NCI-H1092 treated with DMSO at 0.1 percent for 48 hours (cell line): ENCODE measurements around the gene MKNK1.

Experiments used
- DNase-seq: peaks from one replicate; lab custom pipeline; 2025; lab: John Stamatoyannopoulos, UW

MKNK1 gene

GRCh38 chr1:46522184-46522968 is 81.7 kb downstream of the MKNK1 start:
- DNase-seq: no peak

GRCh38 chr1:46521414-46521813 is 82.7 kb downstream of the MKNK1 start:
- no peak for DNase-seq

GRCh38 chr1:46520063-46520911 is 83.8 kb downstream of the MKNK1 start:
- peak; percentile 7 for DNase-seq

GRCh38 chr1:46519209-46519608 is 84.9 kb downstream of the MKNK1 start:
- no peak for DNase-seq

GRCh38 chr1:46517932-46518498 is 86.1 kb downstream of the MKNK1 start:
- no peak for DNase-seq

- peak; percentile 56 for DNase-seq
Measured at GRCh38 chr1:46517010-46517600, 87.0 kb downstream of the MKNK1 start.

- DNase-seq: no peak
Measured at GRCh38 chr1:46516200-46516950, 87.7 kb downstream of the MKNK1 start.

GRCh38 chr1:46515576-46515975 is 88.5 kb downstream of the MKNK1 start:
- DNase-seq: no peak

- DNase-seq: no peak
Measured at GRCh38 chr1:46513536-46513935, 90.5 kb downstream of the MKNK1 start.

GRCh38 chr1:46512792-46513190 is 91.3 kb downstream of the MKNK1 start:
- no peak for DNase-seq

- DNase-seq: no peak
Measured at GRCh38 chr1:46512135-46512791, 91.8 kb downstream of the MKNK1 start.

- DNase-seq: no peak
Measured at GRCh38 chr1:46510998-46511365, 93.1 kb downstream of the MKNK1 start.

- DNase-seq: no peak
Measured at GRCh38 chr1:46510341-46510997, 93.6 kb downstream of the MKNK1 start.

- no peak for DNase-seq
Measured at GRCh38 chr1:46508757-46509156, 95.3 kb downstream of the MKNK1 start.
